Cardiac fibroblast (primary cell): ENCODE results near the gene TAB3.

Experiments
- DNase-seq, 2 donors: peaks; one replicate each; pipeline versions ENCODE4 v3.0.0 to v3.0.0-alpha.2; 2010; ENCODE audit warnings: low read depth in 2 of 2
- H3K4me3 ChIP-seq, 2 donors: replicated peaks in 1 of 2; 1 replicate in 1 of 2; 2 replicates in 1 of 2; pipeline ENCODE4 v1.5.1; 2011; ENCODE audit warnings: low read depth in 2 of 2, low read length in 2 of 2, mild to moderate bottlenecking in 2 of 2, moderate library complexity in 1 of 2
- TF ChIP-seq, protein P1 (sequence below): IDR thresholded peaks from one replicate; pipeline ENCODE4 v1.5.1; 2011; ENCODE audit warnings: low read depth, mild to moderate bottlenecking, low read length, inconsistent platforms

TAB3 gene

DNA sequence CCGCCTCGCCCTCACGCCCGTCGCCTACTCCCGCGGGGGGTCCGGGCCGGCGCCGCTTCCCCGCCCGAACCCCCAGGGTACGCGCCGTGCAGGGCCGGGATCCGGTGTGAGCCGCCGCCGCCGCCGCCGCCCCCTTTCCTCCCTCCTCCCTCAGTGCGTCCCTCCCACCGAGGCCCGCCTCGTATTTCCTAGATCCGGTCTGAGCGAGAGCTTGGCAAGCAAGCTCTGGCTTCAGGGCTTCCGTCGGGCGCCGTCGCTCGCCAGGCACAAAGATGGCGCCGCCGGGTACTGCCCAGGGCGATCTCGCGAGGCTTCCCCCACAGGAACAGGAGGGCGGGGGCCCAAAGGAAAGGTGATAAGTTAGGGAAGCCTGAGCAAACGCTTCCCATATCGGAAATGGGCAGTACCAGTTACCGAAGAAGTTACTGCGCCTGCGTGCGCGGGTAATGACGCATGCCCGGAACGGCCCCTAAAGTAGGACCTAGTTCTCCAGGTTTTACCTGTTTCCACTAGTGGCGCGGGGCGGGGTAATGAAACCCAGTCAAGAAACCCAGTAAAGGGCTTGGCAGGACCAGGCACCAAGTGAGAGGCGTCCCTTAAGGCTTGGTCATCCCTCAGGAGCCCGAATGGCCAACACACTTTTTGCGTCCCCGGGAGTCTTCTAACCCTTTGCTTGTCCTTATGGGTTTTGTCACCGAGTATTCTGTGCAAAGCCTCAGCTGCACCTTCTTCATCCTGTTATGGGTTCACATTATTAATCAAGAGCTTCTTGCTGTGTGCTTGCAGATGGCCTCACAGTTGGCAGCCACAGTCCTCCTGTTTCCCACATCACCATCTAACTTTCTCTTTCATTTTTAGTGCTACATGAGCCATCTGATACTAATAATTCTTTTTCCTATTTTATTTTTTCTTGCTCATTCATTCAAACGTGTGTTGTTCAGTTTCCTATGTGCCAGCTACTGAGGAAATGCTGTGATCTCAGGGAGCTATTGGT is at the start of gene TAB3:
TSS of gene TAB3 (minus strand) at position 108 of the 994 bp plus-strand sequence. CDS start 29,666 bp downstream, outside the sequence.
- TF ChIP-seq, protein P1, sequence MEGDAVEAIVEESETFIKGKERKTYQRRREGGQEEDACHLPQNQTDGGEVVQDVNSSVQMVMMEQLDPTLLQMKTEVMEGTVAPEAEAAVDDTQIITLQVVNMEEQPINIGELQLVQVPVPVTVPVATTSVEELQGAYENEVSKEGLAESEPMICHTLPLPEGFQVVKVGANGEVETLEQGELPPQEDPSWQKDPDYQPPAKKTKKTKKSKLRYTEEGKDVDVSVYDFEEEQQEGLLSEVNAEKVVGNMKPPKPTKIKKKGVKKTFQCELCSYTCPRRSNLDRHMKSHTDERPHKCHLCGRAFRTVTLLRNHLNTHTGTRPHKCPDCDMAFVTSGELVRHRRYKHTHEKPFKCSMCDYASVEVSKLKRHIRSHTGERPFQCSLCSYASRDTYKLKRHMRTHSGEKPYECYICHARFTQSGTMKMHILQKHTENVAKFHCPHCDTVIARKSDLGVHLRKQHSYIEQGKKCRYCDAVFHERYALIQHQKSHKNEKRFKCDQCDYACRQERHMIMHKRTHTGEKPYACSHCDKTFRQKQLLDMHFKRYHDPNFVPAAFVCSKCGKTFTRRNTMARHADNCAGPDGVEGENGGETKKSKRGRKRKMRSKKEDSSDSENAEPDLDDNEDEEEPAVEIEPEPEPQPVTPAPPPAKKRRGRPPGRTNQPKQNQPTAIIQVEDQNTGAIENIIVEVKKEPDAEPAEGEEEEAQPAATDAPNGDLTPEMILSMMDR: no peak
- DNase-seq: peak; percentile 96 to 98
- peak within 1 kb of the TSS; percentile 61 to 70 for H3K4me3 ChIP-seq

DNA sequence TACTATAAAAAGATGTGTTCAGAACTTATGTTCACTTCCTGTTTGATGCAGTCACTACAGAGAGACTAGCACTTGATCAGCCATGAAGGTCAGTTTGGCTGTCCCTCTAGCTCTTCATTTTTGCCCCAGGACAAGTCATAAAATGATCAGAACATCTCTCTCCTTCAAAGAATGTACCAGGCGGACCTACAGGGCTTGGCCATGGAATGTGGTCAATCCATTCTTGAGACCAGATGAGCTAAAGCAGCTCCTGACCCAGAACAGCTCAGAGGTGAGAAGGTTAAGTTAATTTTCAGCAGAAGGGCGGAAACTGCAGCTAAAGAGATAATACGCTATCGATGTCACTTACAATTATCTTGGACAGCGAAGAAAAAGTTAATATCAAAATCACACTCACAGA is 49.2 kb upstream of the TAB3 start:
- DNase-seq: no peak
- H3K4me3 ChIP-seq: no peak overlapping the region
- TF ChIP-seq, protein P1: no peak

DNA sequence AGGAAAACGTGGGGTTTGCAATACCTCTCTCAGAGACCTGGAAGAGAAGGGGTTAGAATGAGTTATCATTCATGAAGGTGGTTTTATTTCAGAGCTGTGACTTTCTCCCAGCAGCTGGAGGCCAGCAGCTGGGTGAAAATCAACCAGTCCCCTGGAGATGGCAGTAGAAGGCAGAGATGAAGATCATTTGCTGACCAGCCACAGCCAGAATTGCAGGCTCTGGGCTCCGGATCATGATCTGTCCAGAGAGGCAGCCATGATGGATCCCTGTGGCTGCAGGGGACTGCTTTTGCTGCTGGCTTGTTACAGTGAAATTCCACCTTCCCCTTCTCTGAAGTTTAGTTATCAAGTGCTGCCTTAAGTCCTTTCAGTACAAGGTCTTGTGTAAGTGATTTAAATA is 46.9 kb upstream of the TAB3 start:
- H3K4me3 ChIP-seq: no peak overlapping the region
- DNase-seq: peak; percentile 15 to 31
- TF ChIP-seq, protein P1: peak; percentile 16

DNA sequence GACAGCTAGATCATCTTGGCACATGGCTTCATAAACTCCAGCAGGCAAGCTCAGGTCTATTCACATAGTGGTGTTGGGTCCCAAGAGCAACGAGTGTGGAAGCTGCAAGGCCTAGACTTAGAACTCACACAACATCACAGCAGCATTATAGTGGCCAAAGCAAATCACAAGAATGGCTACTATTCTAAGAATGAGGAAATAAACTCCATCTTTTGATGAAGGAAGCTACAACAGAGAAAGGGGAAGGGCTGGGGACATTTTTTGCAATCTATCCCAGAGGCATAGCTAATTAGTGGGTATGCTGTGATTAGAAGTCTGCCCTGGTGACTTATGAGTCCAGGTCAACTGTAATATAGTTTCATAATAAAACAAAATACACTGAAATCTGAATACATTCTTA is 42.9 kb upstream of the TAB3 start:
- TF ChIP-seq, protein P1: no peak
- H3K4me3 ChIP-seq: no peak overlapping the region

DNA sequence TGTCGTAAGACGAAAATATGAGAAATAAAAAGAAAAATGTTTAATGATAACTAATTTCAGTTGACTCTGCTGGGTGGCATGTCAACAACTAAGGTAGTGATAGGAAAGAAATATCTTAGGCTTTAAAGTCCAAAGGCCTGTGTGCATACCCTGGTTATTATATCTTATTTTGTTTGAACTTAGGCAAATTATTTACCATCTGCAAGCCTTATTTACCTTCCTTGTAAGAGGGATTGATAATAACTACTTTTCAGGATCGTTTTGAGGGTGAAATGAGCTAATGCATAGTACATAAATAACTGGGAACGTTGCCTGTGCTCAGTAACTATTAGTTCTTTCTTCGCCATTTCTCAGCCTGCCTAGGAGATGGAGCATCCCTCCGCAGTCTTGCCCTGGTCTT is 41.6 kb upstream of the TAB3 start:
- no peak overlapping the region for H3K4me3 ChIP-seq
- no peak for DNase-seq
- TF ChIP-seq, protein P1: no peak

More for the DNA sequence above, 42.9 kb upstream of the TAB3 start:
- DNase-seq: no peak

DNA sequence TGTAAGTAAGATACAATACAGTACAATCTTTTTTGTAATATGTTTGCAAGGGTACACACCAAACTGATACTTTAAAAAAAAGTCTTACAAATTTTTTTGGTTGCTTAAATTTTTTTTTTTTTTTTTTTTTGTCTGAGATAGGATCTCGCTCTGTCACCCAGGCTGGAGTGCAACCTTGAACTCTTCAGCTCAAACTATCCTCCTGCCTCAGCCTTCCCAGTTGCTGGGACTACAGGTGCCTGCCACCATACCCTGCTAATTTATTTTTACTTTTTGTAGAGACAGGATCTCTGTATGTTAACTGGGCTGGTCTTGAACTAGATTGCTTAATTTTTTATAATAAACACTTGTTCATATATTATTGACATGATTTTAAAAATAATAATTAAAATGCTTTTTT is 41.1 kb upstream of the TAB3 start:
- H3K4me3 ChIP-seq: no peak overlapping the region
- DNase-seq: no peak
- TF ChIP-seq, protein P1: no peak
